GM23248 (cell line): Measurements from ENCODE around the gene DCUN1D1.

Source experiments
- EZH2 ChIP-seq: fragments of 200-600 bp; sonication (generic); IDR thresholded peaks from 2 replicates; pipeline ENCODE4 v1.6.1; 2018; ENCODE audit warnings: antibody characterized with exemption, mild to moderate bottlenecking; ENCODE audit not compliant: insufficient read depth, poor library complexity, severe bottlenecking
- EZH2phosphoT487 ChIP-seq: fragments of 200-600 bp; sonication (generic); IDR thresholded peaks from 2 replicates; pipeline ENCODE4 v1.6.1; 2018; ENCODE audit warnings: antibody characterized with exemption, moderate library complexity, mild to moderate bottlenecking, low read depth; ENCODE audit not compliant: insufficient read depth

DNA sequence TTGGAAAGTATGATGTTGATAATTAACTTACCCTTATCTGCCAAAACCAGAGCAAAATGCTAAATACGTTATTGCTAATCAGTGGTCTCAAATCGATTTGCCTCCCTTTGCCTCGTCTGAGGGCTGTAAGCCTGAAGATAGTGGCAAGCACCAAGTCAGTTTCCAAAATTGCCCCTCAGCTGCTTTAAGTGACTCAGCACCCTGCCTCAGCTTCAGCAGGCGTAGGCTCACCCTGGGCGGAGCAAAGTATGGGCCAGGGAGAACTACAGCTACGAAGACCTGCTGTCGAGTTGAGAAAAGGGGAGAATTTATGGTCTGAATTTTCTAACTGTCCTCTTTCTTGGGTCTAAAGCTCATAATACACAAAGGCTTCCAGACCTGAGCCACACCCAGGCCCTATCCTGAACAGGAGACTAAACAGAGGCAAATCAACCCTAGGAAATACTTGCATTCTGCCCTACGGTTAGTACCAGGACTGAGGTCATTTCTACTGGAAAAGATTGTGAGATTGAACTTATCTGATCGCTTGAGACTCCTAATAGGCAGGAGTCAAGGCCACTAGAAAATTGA is 59.7 kb downstream of the DCUN1D1 start:
- TF ChIP-seq EZH2 = no peak
- TF ChIP-seq EZH2phosphoT487 = no peak
